Measurements from ENCODE around the gene STUB1. TPM values are rescaled to one million over a fixed set of nuclear protein-coding genes. Genes with fewer than 3 reads are reported as not detected.

The STUB1 gene
- total RNA-seq, 1 donor from 2014 or later, result 84.1 TPM

DNA sequence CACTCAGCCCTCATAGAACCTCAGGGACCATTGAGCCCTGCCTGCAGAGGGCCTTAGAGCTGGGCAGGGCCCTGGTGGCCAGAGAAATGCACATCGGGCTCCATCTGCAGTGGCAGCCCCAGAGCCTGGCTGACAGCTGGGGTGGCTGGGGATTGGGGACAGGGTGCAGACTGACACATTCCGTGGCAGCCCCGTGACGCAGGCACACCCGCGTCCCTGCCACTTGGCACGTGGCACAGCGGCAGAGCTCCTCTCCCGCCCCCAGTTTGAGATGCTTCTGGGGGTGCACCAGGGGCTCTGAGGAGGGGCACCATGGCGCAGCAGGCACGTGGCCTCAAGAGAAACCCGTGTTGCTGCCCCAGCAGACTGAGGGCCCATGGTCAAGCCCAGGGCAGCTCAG, 23.2 kb downstream of the STUB1 start:
- Mint-ChIP-seq H3K4me1 (ENCODE audit: low read depth) (no peaks in the 10 kb centered on the region), H3K9me3 (no peaks in the 10 kb centered on the region), H3K4me3 (ENCODE audit: low read depth) (no peak overlapping the region), H3K27ac (no peak overlapping the region), H3K27me3 (ENCODE audit: low read depth) (peaks cover 30% of the 10 kb centered on the region), H3K36me3 (ENCODE audit: low read depth) (no peaks in the 10 kb centered on the region)
- no peak for DNase-seq (ENCODE audit: low spot score)
- intact Hi-C loops (cut with micrococcal nuclease), result no loop called here

DNA sequence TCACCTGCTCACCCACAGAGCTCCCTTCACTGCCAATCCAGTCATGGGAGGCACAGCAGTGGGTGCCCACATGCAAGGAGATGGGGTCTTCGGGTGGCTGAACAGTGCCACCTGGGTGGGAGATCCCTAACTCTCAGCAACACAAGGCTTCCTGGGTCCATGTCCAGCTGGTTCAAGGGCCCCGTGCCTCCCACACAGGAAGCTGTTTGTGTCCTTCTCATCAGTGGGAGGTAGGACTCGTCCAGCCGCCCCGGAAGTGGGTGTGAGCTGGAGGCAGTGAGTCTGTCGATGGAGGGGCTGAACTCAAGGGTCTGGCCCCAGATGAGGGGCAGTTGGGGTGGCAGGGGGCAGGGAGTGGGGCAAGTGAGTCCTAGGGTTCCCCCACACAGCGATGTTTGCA, 23.8 kb downstream of the STUB1 start:
- Mint-ChIP-seq H3K27me3 (ENCODE audit: low read depth) (peaks cover 35% of the 10 kb centered on the region), H3K4me3 (ENCODE audit: low read depth) (no peak overlapping the region)

DNA sequence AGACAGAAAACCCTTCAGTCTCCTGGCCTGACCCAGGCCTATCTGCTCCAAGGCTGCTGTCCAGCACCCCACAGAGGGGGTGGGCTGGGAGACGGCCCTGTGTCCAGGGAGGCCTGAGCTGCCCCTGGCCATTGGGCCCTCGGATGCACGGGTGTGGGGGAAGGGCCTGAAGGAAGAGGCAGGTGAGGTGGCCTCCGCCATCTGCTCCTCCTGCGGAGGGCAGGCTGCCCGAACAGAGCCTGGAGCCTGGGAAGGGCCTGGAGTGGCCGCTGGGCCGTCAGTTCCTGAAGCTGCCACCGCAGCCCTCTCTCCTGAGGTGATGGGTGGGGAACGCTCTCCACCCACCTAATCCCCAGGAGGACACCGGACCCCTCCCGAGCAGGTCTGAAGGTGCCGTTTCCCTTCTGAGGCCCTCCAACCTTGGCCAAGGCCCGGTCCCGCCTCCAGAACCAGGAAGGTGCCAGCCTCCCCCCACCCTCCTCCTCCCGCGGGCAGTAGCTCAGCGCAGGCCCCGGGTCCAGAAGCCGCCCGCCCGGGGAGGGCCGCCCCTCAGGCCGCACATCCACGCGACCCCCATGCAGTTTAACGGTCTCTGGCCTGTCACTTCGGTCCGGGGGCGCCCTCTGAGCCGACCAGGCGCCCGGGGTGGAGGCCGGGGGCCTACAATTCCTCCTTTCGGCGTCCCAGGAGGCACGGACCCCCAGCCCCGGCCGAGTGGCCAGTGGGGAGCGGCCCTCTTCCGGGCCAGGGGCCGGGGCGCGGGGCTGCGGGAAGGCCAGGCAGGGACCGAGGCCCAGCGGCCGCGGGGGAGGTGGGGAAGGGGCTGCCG, 24.6 kb downstream of the STUB1 start:
- no peak for DNase-seq (ENCODE audit: low spot score)
- H3K27me3 Mint-ChIP-seq (ENCODE audit: low read depth), result peaks cover 35% of the 10 kb centered on the region
- H3K9me3 Mint-ChIP-seq, result no peaks in the 10 kb centered on the region
- H3K27ac Mint-ChIP-seq, result no peak overlapping the region
- no peaks in the 10 kb centered on the region for H3K36me3 Mint-ChIP-seq (ENCODE audit: low read depth)
- H3K4me1 Mint-ChIP-seq (ENCODE audit: low read depth), result no peaks in the 10 kb centered on the region
- H3K4me3 Mint-ChIP-seq (ENCODE audit: low read depth), result no peak overlapping the region
- intact Hi-C loops (cut with micrococcal nuclease), result no loop called here

More for the DNA sequence above, 23.8 kb downstream of the STUB1 start:
- Mint-ChIP-seq H3K27ac (no peak overlapping the region), H3K4me1 (ENCODE audit: low read depth) (no peaks in the 10 kb centered on the region), H3K9me3 (no peaks in the 10 kb centered on the region), H3K36me3 (ENCODE audit: low read depth) (no peaks in the 10 kb centered on the region)
- DNase-seq (ENCODE audit: low spot score), result no peak
- intact Hi-C loops (cut with micrococcal nuclease), result no loop called here

DNA sequence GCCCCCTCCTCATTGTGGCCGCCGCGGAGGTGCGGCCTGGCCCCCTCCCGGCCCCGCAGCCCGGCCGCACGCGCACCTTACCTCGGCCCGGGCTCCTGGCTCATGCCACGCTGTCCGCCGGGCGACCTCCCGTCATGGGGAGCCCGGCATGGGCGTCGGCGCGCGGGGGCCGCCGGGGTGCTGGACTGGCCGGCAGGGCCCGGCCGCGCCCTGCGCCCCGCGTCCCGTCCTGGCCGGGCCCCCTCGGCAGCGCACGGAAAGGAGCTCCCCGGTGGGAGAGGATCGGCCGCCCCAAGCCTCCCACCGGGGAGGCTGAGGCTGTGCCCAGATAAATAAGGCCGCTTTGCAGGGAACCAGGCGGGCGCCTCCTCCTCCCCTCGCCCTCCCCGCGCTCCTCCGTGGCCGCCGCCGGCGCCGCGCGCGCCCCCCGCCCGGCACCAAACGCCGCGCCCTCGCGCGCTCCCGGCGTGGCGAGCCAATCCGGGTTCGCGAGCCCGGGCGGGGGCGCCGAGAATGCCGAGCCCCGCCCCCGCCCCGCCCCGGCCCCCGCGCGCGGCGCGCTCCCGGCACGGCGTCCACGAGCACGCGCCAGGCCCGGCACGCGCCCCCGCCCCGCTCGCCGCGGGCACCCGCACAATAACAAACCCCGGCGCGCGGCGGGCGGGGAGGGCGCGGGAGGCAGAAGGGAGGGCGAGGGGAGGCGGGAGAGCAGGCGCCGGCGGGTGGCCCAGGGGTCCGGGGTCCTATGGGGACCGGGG, 25.4 kb downstream of the STUB1 start, which contains the start of gene FBXL16:
TSS of gene FBXL16 (minus strand) at position 371 of the 758 bp plus-strand sequence. CDS start 8,396 bp downstream, outside the sequence.
- H3K27me3 Mint-ChIP-seq (ENCODE audit: low read depth), result peaks cover 35% of the 10 kb centered on the region
- H3K4me1 Mint-ChIP-seq (ENCODE audit: low read depth), result no peaks in the 10 kb centered on the region
- no peak for DNase-seq (ENCODE audit: low spot score)
- H3K27ac Mint-ChIP-seq, result no peak within 1 kb of the TSS
- H3K9me3 Mint-ChIP-seq, result no peaks in the 10 kb centered on the region
- no peak within 1 kb of the TSS for H3K4me3 Mint-ChIP-seq (ENCODE audit: low read depth)
- no peaks in the 10 kb centered on the region for H3K36me3 Mint-ChIP-seq (ENCODE audit: low read depth)
- intact Hi-C loops (cut with micrococcal nuclease), result no loop called here

DNA sequence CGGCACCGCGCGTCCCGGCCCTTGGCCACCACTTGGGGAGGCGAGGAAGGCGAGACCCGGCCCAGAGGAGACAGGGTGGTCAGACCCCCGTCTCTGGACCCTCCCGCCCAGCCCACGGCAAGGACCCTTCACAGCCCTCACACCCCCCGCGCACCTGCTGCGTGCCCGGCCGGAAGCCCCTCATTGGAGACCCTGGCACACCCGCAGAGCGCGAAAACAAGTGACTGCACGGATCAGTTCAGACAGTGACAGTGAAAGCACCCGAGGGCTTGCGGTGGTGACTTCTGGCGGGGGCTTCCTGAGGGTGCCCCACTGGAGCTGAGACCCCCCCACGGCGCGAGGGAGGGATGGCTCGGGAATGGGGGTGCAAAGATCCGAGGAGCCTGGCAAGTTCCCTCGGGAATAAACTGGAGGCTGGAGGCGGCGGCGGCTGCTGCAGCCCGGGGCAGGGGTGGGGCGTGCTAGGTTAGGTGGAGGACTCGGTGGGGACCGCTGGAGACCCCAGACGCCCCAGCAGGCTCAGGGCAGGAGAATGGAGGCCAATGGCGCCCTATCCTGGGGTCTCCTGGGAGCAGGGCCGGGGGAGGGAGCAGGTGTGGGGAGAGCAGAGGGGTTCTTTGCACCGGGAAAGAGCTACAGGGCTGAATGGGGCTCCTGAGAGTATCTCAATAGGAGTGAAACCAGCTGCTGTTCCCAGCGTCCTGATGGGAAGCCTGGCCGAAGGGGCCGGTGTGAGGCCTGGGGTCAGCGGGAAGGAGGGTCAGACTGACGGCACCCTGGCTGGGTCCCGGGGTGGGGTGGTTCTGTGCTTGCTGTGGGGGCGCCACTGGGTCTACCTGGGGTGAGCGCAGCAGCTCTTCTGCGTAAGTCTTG, 26.2 kb downstream of the STUB1 start:
- H3K27ac Mint-ChIP-seq, result no peak overlapping the region
- DNase-seq (ENCODE audit: low spot score), result no peak
- intact Hi-C loops (cut with micrococcal nuclease), result no loop called here
- H3K36me3 Mint-ChIP-seq (ENCODE audit: low read depth), result no peaks in the 10 kb centered on the region
- no peak overlapping the region for H3K4me3 Mint-ChIP-seq (ENCODE audit: low read depth)
- no peaks in the 10 kb centered on the region for H3K4me1 Mint-ChIP-seq (ENCODE audit: low read depth)
- peaks cover 33% of the 10 kb centered on the region for H3K27me3 Mint-ChIP-seq (ENCODE audit: low read depth)
- no peaks in the 10 kb centered on the region for H3K9me3 Mint-ChIP-seq

DNA sequence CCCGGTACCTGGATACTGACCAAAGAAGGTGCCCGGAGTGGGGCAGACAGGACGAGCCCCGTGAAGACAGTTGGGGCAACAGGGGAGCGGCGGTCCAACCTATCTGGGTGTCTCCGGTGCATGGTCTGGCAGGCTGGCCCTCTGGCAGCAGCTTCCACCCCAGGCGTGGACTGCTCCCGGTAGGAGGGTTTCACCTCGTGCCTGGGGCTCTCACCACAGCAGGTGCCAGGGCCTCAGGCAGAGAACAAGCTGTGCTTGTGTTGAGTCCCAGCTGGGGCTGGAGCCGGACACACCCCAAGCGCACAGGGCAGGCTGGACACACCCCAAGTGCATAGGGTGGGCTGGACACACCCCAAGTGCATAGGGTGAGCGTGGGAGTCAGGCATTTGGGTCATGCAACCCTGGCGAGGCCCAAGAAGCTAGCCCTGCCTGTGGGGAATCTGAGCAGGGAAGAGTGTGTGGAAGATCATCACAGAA, 26.9 kb downstream of the STUB1 start:
- Mint-ChIP-seq H3K4me3 (ENCODE audit: low read depth) (no peak overlapping the region), H3K4me1 (ENCODE audit: low read depth) (no peaks in the 10 kb centered on the region), H3K27me3 (ENCODE audit: low read depth) (peaks cover 28% of the 10 kb centered on the region), H3K27ac (no peak overlapping the region), H3K9me3 (no peaks in the 10 kb centered on the region), H3K36me3 (ENCODE audit: low read depth) (no peaks in the 10 kb centered on the region)
- intact Hi-C loops (cut with micrococcal nuclease), result no loop called here
- no peak for DNase-seq (ENCODE audit: low spot score)

DNA sequence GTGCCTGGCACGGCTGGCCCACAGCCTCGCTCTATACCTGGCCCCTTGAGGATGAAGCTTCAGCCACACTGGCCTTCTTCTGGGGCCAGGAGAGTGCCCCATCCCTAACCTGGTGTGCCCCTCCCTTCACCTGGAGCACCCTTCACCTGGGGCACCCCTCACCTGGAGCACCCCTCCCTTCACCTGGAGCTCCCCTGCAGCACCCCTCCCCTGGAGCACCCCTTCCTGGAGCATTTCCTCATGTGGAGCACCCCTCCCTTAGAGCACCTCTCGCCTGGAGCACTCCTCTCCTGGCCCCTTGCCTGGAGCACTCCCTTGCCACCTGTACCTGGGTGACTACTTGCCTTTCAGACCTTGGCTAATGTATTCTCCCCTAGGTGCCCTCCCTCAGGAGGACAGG, 27.8 kb downstream of the STUB1 start:
- H3K4me1 Mint-ChIP-seq (ENCODE audit: low read depth), result peaks cover 2% of the 10 kb centered on the region
- H3K9me3 Mint-ChIP-seq, result no peaks in the 10 kb centered on the region
- no peak overlapping the region for H3K4me3 Mint-ChIP-seq (ENCODE audit: low read depth)
- H3K27me3 Mint-ChIP-seq (ENCODE audit: low read depth), result peaks cover 26% of the 10 kb centered on the region
- no peak for DNase-seq (ENCODE audit: low spot score)
- no peaks in the 10 kb centered on the region for H3K36me3 Mint-ChIP-seq (ENCODE audit: low read depth)
- H3K27ac Mint-ChIP-seq, result no peak overlapping the region
- intact Hi-C loops (cut with micrococcal nuclease), result no loop called here

DNA sequence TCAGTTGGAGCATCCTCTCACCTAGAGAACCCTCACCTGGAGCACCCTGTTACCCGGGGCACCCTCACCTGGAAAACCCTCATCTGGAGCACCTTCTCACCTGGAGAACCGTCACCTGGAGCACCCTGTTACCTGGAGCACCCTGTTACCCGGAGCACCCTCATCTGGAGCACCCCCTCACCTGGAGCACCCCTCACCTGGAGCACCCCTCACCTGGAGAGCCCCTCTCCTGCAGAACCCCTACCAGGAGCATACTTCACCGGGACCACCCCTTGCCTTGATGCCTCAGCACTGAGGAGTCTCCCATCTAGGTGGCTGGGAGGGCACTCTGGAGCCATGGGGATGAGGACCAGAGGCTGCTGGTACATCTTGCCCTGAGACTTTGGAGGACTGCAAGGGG, 28.7 kb downstream of the STUB1 start:
- Mint-ChIP-seq H3K36me3 (ENCODE audit: low read depth) (no peaks in the 10 kb centered on the region), H3K4me1 (ENCODE audit: low read depth) (peaks cover 2% of the 10 kb centered on the region), H3K27ac (no peak overlapping the region), H3K27me3 (ENCODE audit: low read depth) (peaks cover 26% of the 10 kb centered on the region), H3K9me3 (no peaks in the 10 kb centered on the region), H3K4me3 (ENCODE audit: low read depth) (no peak overlapping the region)
- intact Hi-C loops (cut with micrococcal nuclease), result no loop called here
- no peak for DNase-seq (ENCODE audit: low spot score)

DNA sequence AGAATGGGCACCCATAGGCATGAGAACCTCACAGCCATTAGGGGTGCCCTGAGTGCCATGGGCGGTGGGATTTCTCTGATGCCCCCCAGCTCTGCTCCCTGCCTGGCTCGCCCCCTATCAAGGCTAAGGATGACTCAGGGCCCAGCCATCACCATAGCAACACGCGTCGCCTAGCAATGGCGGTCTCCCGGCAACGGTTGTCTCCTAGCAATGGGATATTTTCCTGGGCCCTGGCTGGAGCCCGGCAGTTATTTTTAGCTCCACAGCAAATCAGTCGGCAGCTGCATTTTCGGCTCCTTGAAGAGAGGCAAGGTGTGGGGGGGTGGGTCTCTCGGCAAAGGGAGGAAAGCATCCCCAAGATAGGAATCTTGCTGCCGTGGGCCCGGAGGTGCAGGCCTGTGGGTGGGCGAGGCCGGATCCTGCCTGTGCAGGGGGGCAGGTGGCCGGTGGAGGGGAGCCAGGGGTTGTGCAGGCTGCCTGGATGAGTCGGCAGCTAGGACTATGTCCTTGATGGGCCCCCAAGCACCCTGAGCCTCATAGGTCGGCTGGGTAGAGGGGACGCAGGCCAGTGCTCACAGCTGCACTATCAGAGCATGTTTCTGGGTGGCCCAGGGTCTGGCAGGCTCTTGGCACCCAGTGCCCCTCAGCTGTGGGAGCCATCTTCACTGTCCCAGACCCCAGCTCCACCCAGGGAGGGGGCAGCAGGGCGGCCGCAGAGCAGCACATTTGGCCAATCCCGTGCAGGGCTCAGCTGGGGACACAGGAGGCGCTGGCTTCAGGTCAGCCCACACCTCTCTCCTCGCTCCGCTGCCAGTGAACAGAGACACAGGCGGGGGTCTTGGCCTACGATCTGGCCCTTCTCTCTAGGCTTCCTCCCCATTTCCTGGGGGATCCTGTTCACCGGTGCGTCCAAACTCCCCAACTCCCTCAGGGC, 29.6 kb downstream of the STUB1 start:
- H3K4me1 Mint-ChIP-seq (ENCODE audit: low read depth), result peaks cover 2% of the 10 kb centered on the region
- no peak overlapping the region for H3K27ac Mint-ChIP-seq
- intact Hi-C loops (cut with micrococcal nuclease), result no loop called here
- DNase-seq (ENCODE audit: low spot score), result no peak
- no peaks in the 10 kb centered on the region for H3K36me3 Mint-ChIP-seq (ENCODE audit: low read depth)
- H3K9me3 Mint-ChIP-seq, result no peaks in the 10 kb centered on the region
- peaks cover 26% of the 10 kb centered on the region for H3K27me3 Mint-ChIP-seq (ENCODE audit: low read depth)
- H3K4me3 Mint-ChIP-seq (ENCODE audit: low read depth), result no peak overlapping the region

DNA sequence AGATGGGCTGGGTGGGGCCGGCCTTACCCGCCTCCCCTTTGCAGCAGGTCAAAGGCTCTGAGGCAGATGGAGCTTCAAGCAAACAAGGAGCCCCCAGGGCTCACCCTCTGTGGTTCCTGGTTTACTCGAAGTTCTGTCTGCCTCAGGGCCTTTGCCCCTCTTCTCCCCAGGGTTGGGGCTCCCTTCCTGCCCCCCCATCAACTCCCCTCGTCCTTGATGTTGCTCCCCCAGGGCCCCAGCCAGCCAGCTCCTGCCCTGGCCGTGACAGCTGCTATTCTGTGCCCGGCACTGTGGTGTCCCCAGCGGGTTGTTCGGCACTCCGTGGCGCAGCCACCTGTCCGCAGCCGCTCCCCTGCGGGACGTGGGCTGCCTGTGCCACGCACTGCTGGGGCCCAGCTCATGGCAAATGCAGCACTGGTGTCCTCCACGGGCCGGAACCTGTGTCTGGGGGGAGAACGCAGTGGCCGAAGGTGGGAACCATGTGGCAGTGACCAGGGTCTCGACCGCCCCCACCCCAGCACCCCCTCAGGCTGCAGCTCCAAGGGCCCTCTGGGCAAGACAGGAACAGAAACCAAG, 30.4 kb downstream of the STUB1 start:
- H3K27me3 Mint-ChIP-seq (ENCODE audit: low read depth), result peaks cover 26% of the 10 kb centered on the region
- H3K27ac Mint-ChIP-seq, result no peak overlapping the region
- H3K9me3 Mint-ChIP-seq, result no peaks in the 10 kb centered on the region
- intact Hi-C loops (cut with micrococcal nuclease), result loop anchor here (1.0 kb wide), 1 partner anchor 75 kb away; no protein-coding TSS in a partner anchor
- no peak overlapping the region for H3K4me3 Mint-ChIP-seq (ENCODE audit: low read depth)
- H3K36me3 Mint-ChIP-seq (ENCODE audit: low read depth), result no peaks in the 10 kb centered on the region
- peaks cover 2% of the 10 kb centered on the region for H3K4me1 Mint-ChIP-seq (ENCODE audit: low read depth)
- DNase-seq (ENCODE audit: low spot score), result no peak

DNA sequence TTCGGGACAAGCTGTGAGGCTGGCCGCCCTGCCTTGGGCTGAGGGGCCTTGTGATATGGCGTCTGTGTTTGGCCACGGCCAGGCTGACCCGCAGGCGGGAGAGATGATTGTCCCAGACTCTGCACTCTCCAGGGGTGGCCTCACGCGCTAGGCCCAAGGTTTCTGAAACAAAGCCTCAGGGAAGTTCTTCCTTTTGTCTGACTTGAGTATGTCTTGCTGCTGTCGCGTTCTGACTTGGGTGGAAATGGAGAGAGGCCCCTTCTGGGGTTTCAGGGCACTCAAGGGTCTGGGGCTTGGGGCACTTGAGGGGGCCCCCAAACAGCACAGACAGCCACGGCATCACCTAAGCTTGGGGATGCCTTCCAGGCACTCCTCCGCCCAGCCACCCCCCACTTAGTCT, 30.9 kb downstream of the STUB1 start:
- H3K4me3 Mint-ChIP-seq (ENCODE audit: low read depth), result no peak overlapping the region
- no peaks in the 10 kb centered on the region for H3K9me3 Mint-ChIP-seq
- intact Hi-C loops (cut with micrococcal nuclease), result loop anchor here (1.0 kb wide), 1 partner anchor 74 kb away; no protein-coding TSS in a partner anchor
- no peak overlapping the region for H3K27ac Mint-ChIP-seq
- H3K4me1 Mint-ChIP-seq (ENCODE audit: low read depth), result peaks cover 2% of the 10 kb centered on the region
- H3K36me3 Mint-ChIP-seq (ENCODE audit: low read depth), result no peaks in the 10 kb centered on the region
- no peak for DNase-seq (ENCODE audit: low spot score)
- peaks cover 26% of the 10 kb centered on the region for H3K27me3 Mint-ChIP-seq (ENCODE audit: low read depth)
